Measurements from ENCODE around the gene ACY1. TPM values are rescaled to one million over a fixed set of nuclear protein-coding genes. Genes with fewer than 3 reads are reported as not detected.

ACY1 gene
- total RNA-seq, 1 experiment from 2014 or later = 62.6 TPM

DNA sequence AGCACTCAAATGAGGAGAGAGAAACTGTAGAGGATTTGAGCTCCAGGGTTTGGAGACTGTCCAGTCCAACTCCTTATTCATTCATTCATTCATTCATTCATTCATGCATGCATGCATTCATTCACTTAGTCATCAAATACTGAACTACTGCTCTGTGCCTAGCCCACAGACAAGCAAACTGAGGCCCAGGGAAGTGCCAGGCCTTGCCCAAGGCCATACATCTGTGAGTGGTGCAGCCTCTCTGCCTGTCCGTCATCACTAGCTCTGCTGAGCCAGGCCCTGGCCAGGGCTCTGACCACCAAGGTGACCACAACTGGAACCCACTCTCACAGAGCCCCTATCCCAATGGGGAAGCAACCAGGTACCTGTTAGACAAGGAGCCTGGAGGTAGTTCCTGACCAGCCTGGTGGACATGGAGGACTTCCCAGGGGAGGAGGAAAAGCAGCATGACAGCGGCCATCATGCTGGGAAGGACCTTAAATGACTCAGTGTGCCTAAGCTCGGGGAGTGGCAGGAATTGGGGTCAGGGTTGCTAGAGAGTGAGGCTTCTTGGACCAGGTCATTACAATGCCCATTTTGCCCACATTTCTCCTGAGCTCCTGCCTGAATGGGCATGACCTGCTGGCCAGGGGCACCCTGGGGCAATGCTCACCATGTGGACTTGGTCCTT, 39.9 kb downstream of the ACY1 start:
- H2BK15ac ChIP-seq (ENCODE audit: low read depth, low read length) = no peak overlapping the region
- no CpG with 5 or more reads among the region's 3 CpGs for whole genome bisulfite sequencing (ENCODE audit: extremely low coverage, insufficient read length, low lambda C conversion rate)
- H3K9ac ChIP-seq (ENCODE audit: extremely low read depth, insufficient read length, low read length) = no peak overlapping the region
- Mint-ChIP-seq H3K27me3 (ENCODE audit: low read depth) (peaks cover 2% of the 10 kb centered on the region), H3K36me3 (ENCODE audit: insufficient read depth in 1 of 3, low read depth in 3 of 3) (no peaks in the 10 kb centered on the region), H3K4me3 (no peak overlapping the region), H3K4me1 (peaks cover 14 to 24% of the 10 kb centered on the region in 2 experiments), H3K27ac (no peak overlapping the region), H3K9me3 (no peaks in the 10 kb centered on the region)
- H2BK20ac ChIP-seq (ENCODE audit: low read depth, low read length, poor library complexity, severe bottlenecking) = no peak overlapping the region
- H3K56ac ChIP-seq (ENCODE audit: insufficient read length, low read depth, low read length) = no peak overlapping the region
- H4K5ac ChIP-seq (ENCODE audit: insufficient read length, low read depth, low read length) = no peak overlapping the region
- DNase-seq = no peak
- H2BK120ac ChIP-seq (ENCODE audit: low read depth, low read length, poor library complexity, severe bottlenecking) = no peak overlapping the region
- H2AK5ac ChIP-seq (ENCODE audit: insufficient read length, low read length) = no peak overlapping the region
- H2AFZ ChIP-seq (ENCODE audit: low read length) = no peak overlapping the region
- no peak overlapping the region for H3K27ac ChIP-seq (ENCODE audit: insufficient read length, low read depth, low read length)
- H2BK5ac ChIP-seq (ENCODE audit: insufficient read length, low read length) = no peak overlapping the region
- no peak overlapping the region for H2BK12ac ChIP-seq (ENCODE audit: insufficient read length, low read depth, low read length)
- no peak overlapping the region for H3T11ph ChIP-seq (ENCODE audit: low read length)
- no peaks in the 10 kb centered on the region for H3K79me1 ChIP-seq (ENCODE audit: insufficient read depth, low read depth, low read length, poor library complexity, severe bottlenecking)
- H3K27me3 ChIP-seq (ENCODE audit: insufficient read depth, low read length) = no peaks in the 10 kb centered on the region
- TF ChIP-seq, protein P1, sequence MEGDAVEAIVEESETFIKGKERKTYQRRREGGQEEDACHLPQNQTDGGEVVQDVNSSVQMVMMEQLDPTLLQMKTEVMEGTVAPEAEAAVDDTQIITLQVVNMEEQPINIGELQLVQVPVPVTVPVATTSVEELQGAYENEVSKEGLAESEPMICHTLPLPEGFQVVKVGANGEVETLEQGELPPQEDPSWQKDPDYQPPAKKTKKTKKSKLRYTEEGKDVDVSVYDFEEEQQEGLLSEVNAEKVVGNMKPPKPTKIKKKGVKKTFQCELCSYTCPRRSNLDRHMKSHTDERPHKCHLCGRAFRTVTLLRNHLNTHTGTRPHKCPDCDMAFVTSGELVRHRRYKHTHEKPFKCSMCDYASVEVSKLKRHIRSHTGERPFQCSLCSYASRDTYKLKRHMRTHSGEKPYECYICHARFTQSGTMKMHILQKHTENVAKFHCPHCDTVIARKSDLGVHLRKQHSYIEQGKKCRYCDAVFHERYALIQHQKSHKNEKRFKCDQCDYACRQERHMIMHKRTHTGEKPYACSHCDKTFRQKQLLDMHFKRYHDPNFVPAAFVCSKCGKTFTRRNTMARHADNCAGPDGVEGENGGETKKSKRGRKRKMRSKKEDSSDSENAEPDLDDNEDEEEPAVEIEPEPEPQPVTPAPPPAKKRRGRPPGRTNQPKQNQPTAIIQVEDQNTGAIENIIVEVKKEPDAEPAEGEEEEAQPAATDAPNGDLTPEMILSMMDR (conservative IDR thresholded peaks at IDR 0.05) = no peak
- H4K91ac ChIP-seq (ENCODE audit: insufficient read length, low read depth, low read length) = no peak overlapping the region
- H3K4me2 ChIP-seq (ENCODE audit: insufficient read depth, insufficient read length, low read length) = no peak overlapping the region
- H3K4ac ChIP-seq (ENCODE audit: low read depth, low read length) = no peak overlapping the region
- peaks cover 4% of the 10 kb centered on the region; the same call in 1 of the 2 replicates for H3K4me1 ChIP-seq (ENCODE audit: insufficient read depth, low read length)
- no peaks in the 10 kb centered on the region for H3K79me2 ChIP-seq (ENCODE audit: insufficient read depth, low read length)
- H4K20me1 ChIP-seq (ENCODE audit: control insufficient read depth, insufficient read depth, insufficient read length) = peaks cover 5% of the 10 kb centered on the region
- no peak overlapping the region for H3K23ac ChIP-seq (ENCODE audit: insufficient read length, low read depth, low read length)
- H3K23me2 ChIP-seq (ENCODE audit: insufficient read length, low read depth, low read length, poor library complexity, severe bottlenecking) = no peaks in the 10 kb centered on the region
- no peak overlapping the region for H4K8ac ChIP-seq (replicated peaks; ENCODE audit: insufficient read length, low read depth, low read length)
- no peak overlapping the region for H3K18ac ChIP-seq (ENCODE audit: insufficient read length, low read depth, low read length)
- no peaks in the 10 kb centered on the region for H3K9me3 ChIP-seq (ENCODE audit: control insufficient read depth, low read depth, low read length)
- H3K14ac ChIP-seq (ENCODE audit: insufficient read depth, low read length) = no peak overlapping the region

Measured in H9 (cell line).